GM21723 (cell line): Measurements from ENCODE around the gene KLHDC8A.

Experiments
- ATAC-seq: cut with Tn5 transposase; IDR thresholded peaks from one replicate; pipeline ENCODE4 v1.9.1; 2021; ENCODE audit warnings: mild to moderate bottlenecking, moderate library complexity; ENCODE audit not compliant: unreplicated experiment

Gene KLHDC8A

DNA sequence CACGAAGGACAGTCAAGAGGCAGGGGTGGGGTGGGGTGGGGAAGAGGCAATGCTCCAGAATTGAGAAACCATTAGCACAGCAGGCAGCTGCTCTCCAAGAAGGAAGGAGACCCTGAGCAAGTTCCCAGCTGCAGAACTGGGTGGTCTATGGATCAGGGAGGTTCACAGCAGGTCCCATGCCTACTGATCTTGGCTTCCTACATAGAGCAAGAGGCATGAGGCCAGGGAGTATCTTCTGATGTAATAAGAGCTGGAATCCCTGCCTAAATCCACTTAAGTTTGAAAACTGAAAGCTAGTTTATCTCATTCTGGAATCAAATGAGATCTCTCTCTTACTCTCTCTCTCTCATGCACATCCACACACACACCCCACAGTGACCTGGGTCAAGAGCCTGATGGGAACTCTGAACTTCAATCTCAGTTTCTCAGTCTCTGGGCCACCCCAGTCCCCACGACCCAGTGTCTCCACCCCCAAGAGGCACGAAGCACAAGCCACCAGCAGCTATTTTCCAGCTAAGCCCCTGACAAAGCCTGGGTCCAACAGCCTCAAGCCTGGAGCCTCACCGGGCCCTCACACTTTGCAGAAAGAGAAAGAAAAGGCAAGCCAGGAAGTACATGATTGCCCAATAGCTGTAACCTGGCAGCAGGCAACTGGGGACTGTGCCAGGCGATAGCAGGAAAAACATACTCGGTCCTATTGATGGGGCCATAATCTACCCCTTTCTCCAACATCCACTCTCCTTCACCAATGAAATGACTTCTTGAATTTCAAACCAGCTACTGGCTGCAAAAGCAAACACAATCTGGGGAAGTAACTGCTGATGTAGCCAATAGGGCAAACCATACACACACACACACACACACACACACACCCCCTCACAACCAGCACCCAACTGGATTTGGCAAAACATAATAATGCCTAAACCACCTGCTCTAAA, 37.4 kb downstream of the KLHDC8A start:
- ATAC-seq = no peak

DNA sequence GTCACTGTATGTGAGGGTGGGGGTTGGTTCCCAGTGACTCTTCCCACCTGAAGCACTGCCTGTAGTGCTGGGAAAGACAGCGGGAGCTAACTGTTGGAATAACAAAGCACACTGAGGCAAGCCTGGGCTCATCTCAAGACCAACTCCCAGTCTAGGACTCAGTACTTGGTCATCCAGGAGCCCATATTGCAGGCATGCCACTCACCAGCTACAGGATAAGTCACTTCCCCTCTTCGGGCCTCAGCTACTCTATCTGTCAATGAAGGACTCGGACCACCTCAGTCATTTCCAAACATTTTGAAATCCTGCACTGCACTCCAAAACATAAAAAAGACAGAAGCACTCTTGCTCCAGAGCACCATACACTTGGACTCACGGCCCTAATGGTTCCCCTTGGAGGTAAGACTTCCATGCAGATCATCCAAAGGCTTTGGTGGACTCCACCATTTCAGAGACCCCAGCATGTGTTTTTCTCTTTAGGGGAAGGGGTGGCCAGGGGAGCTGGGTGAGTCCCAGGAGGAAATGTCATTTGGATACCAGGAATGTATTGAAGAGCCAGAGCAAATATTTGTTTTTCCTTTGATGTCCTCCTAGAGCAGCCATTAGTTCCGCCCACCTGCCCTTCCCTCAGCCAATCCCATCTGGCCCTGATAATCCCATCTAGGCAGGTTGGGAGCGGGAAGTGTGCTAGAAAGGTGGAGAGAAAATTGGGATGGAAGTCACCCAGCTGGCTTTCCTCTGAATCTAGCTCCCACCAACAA, 38.3 kb downstream of the KLHDC8A start:
- ATAC-seq = no peak

DNA sequence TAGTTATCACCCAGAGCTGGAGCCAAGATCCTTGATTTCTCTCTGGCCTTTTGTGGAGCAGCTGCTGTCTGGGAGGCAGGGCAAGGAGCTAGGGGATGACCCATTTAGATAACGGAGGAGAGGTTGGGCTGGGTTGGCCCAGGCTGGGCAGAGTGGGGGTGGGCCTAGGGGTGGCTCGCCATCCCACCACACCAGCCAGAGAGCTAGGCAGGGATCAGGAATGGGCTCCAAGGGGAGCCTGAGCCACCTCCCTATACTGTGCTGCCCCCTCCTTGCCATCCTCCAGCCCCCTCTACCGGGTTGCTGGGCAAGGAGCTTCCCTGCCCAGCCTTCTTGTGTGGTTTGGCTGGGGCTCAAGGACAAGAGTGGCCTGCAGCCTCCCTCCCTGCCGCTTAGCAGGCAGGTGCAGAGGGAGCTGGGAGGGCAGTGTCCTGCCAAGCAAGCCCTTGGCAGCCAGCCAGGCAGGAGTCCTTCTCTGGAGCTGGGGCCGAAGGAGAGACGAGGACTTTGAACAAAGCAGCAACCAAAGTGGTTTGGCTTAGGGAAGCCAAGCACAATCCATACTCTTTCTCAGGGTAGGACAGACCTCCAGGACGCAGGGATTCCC, 39.3 kb downstream of the KLHDC8A start:
- ATAC-seq = no peak

DNA sequence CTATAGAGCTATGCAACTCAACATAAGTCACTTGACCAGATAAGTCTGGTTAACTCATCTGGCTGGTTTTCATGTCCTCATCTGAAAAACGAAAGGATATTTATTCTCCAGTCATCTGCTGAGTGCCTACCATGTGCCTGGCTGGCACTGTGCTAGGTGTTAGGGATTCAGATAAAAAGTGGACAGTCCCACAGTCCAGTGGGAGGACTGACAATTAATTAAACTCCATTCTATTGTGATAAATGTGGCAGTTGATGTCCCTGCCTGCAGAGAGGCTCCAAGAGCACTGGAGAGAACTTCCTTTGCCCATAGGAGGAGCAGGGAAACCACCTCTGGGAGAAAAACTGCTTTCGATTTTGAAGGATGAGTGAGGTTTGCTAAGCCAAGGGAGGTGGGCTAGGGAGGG, 40.6 kb downstream of the KLHDC8A start:
- no peak for ATAC-seq

DNA sequence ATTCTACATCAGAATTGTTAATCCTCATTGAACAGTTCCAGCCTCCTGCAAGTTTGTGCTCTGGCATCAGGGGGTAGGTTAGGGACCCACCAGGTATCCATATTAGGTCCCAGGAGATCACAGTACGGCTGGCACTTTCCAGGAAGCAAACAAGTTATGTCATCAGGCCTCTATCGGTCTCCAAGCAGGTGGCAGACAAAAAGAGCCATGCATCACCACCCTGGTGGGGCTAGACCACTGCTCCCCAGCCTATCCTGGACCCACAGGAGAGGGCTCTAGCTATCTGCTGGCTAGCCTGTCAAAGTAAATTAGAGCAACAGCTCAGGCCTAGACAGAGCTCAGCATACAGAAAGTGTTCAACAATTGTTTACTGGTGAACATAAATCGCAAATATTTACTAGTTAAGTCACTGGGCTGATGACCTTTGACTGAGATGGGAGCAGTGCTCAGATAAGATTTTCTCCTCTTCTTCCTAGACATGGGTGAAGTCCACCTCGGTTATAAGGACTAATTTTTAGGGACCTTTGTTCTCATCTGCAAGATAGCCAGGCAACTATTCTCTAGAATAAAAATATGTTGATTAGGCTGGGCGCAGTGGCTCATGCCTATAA, 41.6 kb downstream of the KLHDC8A start:
- ATAC-seq = no peak

DNA sequence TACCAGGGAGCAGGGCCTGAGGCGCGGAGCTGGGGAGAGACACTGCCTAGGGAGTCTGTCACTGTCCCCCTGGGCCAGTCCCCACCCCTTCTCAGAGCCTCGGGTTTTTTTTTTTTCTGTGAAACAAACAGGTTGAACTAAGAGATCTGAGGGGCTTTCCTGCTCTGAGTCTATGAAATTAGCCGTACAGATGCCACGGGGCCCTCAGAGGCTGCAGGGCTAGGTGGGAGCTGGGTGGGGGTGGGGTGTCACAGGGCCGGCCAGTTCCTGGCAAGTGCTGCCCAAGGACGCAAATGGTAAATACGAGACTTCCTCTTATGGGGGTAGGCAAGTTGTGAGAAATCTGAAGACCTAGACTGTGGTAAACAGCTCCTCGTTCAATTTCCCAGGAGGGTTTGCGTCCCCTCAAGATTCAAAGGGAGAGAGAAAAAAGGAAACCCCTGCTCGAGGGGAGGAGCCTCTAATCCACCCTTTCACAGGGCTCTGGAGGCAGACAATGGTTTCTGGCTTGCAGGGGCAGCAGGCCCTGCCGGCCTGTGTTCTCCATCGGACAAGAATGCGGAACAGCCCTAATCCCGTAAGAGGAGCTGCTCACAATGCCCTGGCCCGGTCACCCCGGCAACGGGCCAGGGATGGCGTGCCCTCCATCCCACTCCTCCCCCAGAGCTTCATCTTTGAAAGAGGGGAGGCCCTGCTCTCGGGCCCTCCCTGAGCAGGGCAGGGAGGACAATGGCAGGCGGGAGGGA, 43.0 kb downstream of the KLHDC8A start:
- peak; percentile 60 for ATAC-seq

DNA sequence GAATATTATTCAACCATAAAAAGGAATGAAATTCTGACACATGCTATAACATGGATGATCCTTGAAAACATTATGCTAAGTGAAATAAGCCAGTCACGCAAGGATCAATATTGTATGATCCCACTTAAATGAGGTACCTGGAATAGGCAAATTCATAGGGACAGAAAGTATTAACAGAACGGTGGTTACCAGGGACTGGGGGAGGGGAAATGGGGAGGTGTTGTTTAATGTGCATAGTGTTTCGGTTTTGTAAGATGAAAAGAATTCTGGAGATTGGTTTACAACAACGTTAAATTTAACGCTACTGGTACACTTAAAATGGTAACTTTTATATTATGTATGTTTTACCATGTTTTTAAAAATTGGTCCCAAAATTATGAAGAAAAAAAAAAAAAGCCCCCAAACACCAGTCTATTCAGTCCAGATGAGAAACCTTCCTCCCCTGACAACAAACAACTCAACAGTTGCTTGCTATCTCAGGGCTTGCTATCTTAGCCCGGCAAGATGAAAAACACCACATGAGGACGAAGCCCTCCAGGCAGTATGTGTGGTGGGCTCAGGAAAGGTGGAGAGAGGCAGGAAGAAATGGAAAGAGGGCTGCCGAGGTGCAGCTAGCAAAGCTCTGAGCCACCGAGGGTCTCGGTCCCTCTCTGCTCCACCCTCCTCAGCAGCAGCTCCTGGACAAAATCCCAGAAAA, 43.7 kb downstream of the KLHDC8A start:
- no peak for ATAC-seq

DNA sequence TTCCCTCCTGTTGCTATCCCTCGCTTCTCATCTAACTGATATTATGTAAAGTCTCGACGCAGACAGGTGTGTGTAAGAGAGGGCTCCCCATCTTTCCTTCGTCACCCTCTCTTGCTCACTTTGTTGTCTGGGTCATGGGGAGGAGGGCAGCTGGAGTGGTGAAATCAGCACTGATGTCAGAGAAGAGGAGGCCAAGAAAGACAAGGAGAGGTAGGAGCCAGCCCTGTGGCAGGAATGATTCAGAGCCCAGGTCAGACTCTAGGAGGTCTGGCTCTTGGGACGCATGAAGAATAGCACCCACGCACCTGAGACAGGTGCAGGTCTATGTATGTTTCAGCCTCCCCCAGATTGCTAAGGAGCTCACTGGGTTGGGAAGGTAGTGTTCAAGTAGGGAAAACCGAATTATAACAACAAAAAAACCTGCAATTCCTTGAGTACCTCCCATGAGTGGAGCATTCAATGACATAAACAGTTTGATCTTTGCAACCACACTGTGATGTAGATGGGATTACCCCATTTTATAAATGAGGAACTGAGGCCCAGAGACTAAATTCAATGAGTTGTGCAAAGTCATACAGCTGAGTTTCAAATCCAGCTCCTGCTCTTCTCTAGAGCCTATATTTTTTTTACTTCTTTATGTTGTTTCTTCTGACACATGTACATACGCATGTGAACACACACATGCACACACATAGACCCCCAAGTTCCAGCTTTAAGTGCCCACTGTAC, 45.6 kb downstream of the KLHDC8A start:
- ATAC-seq = no peak

DNA sequence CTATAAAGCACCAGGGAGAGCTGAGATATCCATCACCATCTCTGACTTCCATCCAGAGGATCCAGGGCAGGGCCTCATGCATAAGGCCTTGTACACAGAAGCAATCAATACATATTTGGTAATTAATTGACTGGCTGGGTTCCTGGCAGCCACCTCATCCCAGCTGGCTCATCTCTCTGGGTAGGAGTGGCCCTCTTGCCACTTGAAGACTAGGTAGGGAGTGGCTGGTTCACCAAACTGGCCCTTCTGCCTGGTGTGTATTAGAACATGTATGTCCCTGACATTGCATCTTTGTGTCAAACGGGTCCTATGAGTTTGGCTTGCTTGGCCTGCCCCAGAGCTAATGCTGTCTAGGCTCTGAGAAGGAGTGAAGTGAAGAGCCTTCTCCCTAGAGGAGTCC, 47.0 kb downstream of the KLHDC8A start:
- no peak for ATAC-seq

DNA sequence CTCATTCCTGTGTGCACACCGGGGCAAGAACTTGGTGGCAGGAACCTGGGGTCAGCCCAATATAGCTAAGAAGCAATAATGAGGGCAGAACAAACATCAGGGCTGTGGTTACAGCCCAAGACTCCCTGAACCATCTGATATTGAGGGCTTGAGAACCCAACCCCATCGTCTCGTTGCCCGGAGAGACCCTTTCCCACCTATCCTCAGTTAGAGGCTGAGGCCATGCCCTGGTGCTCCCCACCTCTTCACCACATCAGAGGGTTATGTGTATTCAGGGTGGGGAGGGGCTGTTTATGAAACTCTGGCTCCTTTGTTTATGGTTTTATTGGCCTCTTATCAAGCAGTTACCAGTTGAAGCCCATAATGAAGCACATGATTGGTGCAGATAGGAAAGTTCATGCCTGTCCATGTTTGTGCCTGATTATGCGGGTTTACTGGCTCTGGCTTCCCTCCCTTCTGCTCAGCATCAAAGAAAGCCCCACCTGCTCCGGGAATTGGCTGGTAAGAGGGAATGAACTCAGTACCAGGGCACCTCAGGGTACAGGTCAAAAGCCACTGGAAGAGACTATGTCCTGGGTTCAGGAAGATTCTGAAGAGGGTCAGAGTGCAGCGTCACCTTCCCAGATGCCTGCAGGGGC, 49.7 kb downstream of the KLHDC8A start:
- ATAC-seq = no peak

DNA sequence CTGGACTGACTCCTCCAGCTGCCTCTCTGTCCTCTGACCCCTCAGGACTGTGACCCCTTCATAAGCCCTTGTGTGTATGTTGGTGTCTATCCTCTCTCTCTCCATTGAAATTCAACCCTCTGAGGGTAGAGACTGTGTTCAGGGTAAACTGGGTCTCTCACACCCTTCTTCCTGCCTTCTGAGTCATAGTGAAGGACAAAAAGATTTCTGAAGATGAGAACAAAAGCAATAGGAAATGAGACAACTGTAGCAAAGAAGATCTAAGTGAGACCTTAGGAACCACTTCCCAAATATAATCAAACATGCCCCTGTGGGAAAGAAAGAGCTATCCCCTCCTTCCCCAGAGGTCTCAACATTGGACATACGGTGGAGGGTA, 52.0 kb downstream of the KLHDC8A start:
- ATAC-seq = no peak

DNA sequence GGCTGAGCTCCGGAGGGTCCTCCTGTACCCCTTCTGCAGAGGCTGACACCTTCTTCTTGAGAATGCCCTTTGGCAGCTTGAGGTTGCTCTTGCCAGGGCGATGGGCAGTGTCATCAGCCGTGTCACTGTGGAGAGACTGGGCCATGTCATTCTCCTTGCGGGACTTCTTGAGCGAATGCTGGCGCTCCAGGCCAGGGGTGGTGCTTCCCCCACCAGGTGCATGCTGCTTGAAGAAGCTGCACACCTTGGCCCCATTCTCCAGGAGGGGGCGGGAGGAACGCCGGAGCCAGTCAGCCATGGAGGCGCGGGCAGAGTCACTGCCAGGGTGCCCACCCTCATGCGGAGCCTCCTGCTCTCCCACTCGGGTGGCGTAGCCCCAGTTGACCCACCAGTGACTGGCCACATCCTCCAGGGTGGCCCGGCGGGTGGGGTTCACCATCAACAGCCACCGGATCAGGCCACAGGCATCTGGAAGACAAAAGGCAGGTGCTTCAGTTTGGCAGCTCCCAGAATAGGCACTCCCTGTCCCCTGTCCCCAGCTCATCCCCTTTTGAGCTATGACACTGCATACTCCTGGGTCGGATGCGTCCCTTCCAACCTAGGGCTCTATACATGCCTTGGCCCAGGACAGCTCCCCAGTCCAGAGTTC, 52.6 kb downstream of the KLHDC8A start:
- ATAC-seq = no peak

DNA sequence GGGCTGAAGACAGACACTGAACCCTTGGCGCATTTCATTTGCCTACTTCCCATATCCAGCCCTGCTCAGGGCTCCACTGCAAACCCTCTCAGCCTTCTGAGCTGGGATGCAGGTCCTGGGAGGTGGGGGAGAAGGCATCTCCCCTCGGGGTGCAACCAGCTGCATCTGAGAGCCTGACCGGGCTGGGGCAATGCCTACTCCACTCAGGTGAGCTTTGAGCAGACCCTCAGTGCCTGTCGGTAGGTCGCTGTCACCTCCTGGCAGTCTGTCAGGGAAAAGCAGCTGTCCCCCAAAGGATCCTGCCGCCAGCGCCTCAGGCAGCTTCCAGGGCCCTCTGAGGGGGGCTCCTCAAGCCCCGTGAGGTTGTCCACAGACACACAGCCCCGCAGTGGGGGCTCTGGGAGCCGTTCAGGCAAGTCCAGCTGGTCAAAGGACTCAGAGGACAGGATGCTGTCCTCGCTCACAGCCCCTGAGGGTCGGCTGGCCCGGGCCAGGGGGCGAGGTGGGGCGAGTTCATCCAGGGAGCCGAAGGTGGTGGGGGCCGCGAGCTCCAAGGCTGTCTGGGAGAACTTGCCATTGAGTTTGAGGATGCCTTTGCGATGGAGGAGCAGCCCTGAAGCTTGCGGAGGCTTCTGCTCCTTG, 53.4 kb downstream of the KLHDC8A start:
- ATAC-seq = no peak

DNA sequence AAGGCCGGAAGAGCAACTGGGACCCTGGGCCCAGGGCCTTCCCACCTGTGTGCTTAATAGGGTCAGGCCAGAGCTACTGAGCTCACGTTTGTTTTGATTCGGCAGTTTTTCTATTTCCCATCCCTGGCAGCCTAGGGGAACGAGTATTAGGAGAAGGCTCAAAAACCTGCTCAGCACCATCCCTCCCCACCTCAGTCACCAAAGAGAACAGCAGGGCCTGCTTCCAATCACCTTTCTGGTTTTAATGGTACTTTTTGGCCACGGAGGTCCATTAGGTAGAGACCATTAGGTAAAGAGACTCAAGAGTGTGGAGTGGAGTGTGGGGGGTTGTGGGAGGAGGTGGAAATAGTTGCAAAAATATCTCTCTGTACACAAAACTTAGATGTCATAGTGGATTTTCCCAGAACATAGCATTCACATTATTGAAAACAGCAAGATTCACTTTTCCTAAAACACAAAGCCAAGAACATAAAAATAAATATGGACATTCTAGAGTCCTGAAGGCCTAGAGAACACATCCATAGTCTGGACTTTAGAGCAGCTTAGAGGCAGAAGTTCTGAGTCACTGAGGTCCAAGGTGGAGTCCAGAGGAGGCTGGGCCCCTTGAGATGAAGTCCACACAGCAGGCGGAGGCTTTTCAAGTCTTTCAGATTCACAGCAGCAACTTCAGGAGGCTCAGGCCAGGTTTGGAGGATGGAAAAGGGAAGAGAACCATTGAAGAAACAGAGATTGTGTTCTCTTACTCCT, 54.7 kb downstream of the KLHDC8A start:
- ATAC-seq = no peak

DNA sequence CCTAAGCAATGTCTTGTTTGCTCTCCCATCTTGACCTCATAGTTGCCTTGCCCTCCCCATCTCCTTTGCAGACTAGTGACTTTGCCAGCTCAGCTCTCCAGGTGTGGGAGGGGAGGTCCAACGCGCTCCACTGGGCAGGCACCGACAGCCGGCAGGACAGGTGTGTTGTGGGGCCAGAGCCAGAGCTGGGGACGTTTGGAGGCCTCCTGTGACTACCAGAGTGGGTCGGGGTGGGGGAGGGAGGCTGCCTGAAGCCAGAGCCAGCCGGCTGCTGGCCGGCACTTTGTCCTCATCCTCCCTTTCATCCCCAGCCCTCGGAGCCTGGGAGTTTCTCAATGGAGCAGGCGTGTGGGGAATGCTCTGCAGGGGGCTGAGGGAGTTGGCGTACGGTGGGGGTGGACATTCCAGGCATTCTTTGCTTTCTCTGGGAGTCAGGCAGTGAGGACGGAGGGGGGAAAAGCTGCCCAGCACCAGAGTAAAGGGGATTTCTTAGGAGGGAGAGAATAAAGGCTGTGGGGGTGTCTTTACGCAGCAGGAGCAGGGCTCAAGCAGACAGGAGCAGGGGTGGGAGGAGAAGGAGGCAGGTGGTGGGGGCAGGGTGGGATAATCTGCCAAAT, 55.4 kb downstream of the KLHDC8A start:
- no peak for ATAC-seq

DNA sequence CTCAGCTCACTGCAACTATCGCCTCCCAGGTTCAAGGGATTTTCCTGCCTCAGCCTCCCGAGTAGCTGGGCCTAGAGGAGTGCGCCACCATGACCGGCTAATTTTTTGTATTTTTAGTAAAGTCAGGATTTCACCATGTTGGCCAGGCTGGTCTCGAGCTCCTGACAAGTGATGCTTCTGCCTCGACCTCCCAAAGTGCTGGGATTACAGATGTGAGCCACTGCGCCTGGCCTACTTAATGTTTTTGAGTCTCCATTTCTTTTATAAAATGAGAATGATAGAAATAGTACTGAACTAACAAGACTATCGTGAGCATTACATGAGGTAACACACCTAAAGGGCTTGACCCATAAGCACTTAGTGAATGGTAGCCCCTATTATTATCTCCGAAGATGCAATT, 56.6 kb downstream of the KLHDC8A start:
- no peak for ATAC-seq
